Raji (cell line): ENCODE results near the gene GTSE1.

ENCODE experiments used
- POLR2A ChIP-seq: IDR thresholded peaks from 2 replicates; pipeline ENCODE4 v1.6.1; 2011; ENCODE audit warnings: low read depth, low read length, control low read depth; ENCODE audit not compliant: insufficient read depth

GTSE1 gene

DNA sequence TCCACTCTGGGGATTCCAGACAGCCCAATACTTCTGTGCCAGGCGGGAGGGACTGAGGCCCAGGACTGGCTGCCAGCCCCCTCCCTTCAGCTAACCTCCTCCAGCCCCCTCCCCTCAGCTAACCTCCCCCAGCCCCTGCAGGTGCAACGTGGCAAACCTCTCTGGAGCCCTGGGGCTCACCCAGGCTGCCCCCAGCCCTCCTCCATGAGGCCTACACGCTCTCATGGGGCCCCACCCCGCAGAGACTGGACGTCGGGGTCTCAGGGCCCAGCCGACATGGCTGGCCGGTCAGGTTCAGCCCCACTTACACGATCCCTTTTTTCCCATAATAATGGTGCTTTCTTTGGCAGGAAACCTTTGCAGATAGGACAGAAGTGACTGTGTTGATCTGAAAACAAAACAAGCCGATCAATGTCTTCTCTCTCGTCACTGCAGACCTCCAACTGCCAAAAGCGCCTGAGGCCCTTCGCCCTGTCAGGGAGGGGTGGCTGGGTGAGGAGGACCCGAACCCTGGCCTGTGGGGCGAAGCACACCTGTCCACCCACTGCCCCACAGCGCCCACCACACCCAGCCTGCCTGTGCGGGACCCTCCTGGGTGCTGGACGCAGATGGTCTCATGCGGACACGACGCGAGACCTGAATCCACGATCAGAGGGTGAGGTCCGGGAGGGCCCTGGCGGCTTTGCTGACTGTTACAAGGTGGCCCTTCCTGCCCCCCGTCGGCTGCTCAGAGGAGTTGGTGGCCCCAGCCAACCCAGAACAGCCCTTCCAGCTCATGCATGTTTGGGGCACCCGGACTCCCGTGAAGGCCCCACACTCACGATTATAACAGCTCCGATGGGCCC lies 72.4 kb downstream of the GTSE1 start:
- TF ChIP-seq POLR2A: no peak

DNA sequence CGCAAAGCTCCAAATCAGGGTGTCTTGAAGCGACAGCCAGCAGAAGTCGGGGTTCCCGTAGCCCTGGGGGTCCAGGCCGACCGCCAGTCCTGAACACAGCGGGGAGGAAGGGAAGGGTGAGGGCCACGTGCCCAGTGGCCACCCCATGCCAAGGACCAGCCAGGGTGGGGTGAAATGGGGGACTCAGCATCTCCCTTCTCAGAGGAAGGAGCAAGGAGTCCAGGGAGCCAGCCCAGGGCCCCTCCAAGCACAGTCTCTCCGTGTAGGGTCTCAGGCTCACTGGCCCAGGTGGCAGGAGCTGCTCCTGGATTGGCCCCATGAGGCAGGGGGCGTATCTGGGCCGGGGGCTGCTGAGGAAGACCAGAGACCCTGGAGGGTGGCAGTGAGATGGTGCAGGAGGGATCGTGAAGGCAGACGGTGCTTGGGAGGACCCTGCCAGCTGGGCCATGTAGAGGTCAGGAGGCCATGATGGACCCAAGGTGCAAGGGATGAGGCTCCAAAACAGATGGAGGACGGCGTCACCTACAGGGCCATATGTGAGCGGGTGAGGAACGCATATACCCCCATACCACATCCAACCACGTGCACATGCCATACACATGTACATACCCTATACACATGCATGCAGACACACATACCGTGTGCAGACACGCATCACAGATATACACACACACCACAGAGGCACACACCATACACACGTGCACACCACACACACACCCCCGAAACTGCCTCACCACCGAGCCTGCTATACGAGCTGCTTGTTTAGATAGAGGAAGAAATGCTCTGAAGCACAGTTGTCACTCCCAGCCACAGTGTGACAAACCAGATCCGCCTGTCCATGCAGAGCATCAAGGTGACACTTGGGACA lies 73.3 kb downstream of the GTSE1 start:
- TF ChIP-seq POLR2A: no peak

DNA sequence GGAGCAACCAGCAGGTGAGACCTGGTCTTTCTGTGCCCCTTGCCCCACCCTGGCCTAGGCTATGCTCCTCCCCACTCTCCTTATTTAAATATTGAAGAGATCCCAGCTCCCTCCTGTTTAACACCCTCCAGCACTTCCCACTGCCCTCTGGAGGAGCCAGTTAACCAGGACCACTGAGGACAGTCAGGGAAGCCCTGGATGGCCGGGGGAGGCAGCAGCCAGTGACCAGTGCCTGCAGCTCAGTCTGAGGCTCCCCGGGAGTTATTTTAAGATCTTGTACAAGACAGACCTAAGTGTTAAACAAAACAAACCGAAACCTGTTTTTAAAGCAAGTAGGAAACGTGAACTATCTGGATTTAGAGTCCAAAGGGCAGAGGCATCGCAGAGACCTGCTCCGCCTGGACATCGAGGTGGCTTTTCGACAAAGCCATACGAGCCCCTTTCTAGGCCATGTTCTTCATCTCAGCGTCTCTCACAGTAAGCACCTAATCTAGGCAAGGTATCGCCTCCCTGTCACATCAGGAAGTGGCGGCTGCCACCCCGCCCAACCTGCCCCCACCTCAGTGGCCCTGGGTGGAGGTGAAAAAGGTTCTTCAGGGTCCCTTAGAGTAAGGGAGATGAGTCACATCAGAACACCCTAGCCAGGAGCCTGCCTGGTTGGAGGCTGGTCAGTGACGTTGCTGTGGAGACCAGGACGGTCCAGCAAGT lies 74.1 kb downstream of the GTSE1 start:
- TF ChIP-seq POLR2A: no peak

DNA sequence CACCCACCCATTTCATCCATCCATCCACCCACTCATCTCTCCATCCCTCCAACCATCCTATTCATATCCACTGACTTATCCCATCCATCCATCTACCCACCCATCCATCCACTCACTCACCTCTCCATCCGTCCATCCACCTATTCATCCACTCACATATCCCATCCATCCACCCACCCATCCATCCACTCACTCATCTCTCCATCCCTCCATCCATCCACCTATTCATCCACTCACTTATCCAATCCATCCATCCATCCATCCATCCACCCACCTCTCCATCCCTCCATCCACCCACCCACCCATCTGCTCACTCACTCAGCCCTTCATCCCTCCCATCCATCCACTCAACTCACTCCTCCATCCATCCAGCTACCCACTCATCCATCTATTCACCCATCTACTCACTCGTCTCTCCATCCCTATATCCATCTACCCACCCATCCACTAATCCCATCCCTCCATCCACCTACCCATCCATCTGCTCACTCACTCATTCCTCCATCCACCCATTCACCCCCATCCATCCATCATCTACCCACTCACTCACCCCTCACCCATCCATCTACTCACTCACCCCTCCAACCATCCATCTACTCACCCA lies 75.1 kb downstream of the GTSE1 start:
- no peak for TF ChIP-seq POLR2A

DNA sequence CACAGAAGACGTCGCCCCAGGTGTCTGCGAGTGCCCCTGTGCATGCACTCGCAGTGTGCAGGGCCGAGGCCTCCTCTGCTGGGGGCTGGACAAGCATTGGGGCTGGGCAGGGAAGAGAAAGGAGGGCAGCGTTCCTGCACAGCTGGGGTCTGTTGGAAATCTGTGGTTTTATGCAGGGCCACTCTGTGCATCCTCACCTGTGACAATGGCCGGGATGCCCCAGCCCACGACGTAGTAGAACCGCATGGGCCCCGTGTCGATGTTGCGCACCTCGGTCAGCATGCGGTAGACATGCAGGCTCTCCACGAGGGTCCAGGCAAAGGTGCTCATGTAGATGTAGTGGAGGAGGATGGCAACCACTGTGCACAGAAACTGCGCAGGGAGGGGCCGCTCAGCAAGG lies 76.0 kb downstream of the GTSE1 start:
- no peak for TF ChIP-seq POLR2A

DNA sequence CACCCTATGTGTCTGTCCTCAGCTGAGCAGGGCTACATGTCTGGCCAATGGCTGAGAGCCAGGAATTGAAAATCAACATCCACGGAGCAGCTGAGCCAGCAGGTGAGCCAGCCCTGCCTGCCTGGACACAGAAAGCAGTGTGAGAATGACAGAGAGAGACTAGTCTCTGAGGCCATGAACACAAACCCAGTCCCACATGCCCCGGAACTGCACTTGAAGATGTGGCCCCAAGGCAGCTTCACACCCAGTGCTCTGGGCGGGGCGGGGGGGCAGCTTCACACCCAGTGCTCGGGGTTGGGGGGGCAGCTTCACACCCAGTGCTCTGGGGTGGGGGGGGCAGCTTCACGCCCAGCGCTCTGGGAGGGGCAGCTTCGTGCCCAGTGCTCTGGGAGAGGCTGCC lies 76.5 kb downstream of the GTSE1 start:
- no peak for TF ChIP-seq POLR2A

DNA sequence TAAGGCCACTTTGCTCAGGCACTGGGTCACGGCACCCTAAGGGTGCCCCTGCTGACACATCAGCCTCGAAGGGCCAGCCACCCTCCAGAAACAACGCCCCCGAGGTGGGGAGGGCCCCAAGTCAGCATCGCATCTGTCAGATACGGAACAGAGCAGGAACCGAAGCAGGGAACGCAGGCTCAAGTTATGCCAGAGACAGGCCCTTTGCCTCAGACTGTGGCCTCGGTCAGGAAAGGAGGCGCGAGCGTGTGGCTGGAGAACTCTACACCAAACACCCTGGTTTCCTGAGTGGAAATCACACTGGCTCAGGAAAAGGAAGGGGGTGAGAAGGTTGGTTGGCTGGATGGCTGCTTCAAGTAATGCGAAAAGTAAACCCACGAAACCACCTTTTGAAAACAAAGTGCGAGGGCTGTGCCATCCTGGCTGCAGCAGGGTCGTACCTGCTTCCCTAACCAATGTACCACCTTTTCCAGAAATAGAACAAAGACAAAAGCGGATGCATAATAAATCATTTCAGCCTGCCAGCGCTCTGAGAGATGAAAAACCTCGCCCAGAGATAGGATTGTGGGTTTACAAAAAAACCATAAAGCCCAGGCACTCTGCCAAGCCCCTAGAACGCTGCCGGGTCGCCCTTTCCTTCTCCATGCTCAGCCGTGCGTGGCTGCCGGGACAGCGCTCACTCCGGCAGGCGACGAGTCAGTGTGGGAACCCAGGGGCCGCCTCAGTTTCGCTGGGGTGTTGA lies 77.4 kb downstream of the GTSE1 start:
- TF ChIP-seq POLR2A: no peak

DNA sequence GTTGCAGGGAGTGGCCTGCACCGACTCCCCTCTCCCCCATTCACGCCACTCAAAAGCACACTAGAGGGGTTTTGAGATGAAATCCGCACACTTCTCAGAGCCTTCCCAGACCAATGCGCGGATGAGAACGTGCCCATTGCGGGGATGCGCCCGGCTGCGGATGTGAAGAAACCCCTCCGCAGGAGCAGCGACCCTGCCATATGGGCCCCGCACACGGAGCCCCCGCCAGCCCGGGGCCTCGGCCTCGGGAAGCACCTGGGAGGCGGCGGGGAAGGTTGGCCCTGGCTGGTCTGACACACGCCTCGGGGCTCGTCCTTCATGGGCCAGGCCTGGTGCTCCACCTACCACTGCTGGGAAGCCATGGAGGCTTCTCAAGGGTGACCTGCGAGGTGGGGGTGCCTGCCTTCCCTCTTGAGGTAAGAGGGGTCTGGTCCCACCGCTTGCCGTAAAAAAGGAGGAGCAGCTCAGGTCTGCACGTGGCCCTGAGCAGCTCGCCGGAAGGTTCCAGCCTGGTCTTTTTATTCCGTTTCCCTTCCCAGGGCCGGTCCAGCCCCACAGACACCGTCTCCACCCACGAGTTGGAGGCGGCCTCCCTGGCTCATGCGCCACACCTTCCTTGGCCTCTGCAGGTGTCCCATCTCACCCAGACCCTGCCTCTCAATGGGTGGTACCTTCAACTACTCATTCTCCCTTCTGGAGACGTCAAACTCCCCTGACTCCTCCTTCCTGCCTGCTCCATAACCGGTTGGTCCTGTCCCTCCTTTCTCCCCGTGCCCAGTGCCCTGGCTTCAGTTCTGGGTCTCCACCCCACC lies 78.2 kb downstream of the GTSE1 start:
- no peak for TF ChIP-seq POLR2A

DNA sequence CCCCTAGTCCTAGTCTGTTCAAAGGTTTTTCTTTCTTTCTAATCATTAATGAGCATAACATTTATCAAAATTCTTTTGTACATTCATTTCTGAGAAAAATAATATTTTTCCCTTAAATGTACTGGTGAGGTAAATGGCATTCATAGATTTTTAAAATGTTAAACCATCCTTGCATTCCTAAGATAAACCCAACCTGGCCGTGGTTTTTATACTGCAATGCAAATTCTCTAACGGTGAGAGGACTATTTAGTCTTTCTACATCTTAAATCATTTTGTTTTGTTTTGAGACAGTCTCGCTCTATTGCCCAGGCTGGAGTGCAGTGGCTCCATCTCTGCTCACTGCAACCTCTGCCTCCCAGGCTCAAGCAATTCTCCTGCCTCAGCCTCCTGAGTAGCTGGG lies 79.4 kb downstream of the GTSE1 start:
- no peak for TF ChIP-seq POLR2A

DNA sequence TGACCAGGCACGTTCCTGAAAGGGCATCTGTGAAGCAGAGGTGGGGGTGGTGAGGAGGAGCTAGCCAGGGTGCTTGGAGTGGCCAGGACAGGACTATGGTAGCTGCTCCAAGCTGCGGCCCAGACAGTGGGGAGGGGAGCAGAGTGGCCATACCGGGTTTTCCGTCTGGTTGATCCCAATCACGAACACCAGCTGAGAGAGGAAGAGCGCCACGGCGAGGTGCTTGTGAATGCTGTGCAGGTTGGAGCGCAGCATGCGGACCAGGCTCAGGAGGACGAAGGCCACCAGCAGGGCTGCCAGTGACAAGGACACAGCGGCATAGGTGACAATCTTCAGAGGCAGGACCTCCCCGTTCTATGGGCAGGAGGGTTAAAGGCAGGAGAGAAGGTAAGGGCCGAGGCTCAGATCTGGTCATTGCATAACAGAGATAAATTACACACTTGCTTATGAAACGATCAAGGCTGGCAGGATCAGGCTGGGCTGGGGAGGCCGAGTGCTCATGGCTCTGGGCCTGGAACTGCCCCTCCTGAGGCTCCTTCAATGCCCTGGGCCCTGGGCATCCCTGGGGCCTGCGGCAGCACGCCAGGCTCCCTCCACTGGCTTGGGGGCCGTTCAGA lies 80.3 kb downstream of the GTSE1 start:
- TF ChIP-seq POLR2A: no peak

DNA sequence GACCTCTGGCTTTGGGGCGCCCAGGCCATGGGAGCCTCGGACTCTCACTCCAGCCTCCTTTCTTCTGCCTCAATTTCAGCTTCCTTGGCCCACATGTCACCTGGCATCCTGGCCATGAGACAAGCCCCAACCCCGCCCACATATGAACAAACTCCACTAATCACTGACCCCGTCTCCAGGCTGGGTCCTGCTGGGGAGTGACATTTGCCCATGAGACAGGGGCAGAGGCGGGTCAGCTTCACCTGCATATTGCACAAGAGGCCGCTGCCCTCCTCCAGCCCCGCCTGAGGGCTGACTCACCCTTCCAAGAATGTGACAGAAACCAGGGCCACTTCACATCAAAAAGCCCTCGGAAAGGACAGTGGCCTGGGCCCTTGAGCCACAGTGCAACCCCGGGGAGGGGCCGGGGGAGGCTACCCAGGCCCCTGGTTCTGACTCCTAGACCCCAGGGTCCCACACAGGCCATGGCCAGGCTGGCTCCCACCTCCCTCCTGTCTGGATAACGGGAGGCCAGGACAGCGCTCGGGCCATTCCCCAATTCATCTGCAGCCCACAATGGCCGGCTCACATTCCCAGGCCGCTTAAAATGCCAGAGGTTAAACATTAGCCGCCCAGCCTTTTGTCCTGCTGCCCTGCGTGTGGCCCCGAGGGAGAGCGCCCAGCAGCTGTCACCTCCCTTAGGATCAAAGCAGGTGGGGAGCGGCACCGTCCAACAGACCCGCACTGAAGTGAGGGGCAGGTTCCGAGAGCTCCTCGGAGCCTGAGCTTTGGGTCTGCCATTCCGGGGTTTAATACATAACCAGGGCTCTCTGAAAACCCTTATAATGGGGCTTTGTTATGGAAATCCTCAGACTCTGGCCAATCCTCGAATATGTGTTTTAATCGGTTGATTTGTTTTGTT lies 81.1 kb downstream of the GTSE1 start:
- no peak for TF ChIP-seq POLR2A

DNA sequence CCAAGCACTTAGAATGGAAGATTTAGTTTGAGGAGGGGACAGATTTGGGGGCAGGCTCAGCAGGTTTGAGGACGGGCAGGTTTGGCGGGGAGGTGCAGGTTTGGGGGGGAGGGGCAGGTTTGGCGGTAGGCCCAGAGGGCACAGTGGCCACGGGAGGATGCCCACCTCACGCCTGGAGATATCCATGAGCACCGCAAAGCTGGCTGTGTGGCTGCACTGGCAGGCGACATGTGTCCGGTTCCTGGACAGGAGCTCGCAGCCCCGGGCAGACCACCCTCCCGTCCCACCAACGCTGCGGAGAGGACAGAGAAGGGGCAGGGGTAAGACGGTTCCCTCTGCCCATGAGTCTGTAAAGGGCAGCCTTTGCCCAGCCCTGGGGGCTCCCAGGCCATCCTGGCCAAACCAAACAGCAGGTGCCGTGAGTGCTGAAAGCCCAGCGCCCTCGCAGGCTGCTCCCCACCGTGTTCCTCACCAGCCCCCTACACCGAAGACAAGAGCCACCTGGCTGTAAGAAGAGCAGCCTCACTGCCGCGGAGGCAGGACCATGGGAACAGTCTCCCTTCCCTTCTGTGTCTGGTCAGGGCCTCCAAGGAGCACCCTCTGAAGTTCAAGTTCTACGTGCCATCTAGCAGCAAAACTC lies 81.9 kb downstream of the GTSE1 start:
- no peak for TF ChIP-seq POLR2A
